ENCODE results near the gene MRPL39.
A peak's percentile ranks its signal among the peaks of the same experiment; 100 is the strongest.

The MRPL39 gene

DNA sequence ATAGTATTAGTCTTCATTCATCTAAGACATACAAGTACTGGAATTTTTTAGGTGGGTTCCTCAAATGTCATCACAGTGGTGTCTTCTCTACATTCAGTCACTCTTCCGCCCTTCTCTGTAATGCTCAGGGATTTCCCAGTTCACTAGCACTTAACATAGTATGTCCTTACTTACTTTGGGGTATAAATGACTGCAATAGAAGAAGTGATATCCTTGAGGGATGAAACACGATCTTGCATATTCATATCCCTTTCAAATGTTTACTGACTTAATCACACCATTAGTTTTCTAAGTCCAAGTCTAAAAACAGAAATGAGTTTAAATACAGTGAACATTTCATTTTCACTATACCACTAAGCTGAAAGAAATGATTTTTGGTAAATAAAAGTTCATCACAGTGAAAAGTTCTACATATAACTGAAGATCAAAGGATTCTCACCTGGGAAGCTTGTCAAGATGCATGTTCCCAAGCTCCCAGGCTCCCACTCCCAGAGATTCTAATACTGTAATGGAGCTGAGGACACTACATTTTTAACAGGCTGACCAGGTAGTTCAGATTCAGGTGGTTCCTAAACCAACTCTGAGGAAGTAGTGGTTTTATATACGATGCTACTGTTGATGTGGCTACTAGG lies 29.7 kb downstream of the MRPL39 start:
- no peak for DNase-seq
- Histone ChIP-seq H3K36me3 (no peaks in the 10 kb centered on the region; the same call in 1 of the 2 replicates), H3K4me1 (no peaks in the 10 kb centered on the region), H3K27me3 (no peaks in the 10 kb centered on the region), H3K4me3 (ENCODE audit: low read depth, low read length) (no peak overlapping the region), H3K9me3 (no peaks in the 10 kb centered on the region)
- TF ChIP-seq, protein P1, sequence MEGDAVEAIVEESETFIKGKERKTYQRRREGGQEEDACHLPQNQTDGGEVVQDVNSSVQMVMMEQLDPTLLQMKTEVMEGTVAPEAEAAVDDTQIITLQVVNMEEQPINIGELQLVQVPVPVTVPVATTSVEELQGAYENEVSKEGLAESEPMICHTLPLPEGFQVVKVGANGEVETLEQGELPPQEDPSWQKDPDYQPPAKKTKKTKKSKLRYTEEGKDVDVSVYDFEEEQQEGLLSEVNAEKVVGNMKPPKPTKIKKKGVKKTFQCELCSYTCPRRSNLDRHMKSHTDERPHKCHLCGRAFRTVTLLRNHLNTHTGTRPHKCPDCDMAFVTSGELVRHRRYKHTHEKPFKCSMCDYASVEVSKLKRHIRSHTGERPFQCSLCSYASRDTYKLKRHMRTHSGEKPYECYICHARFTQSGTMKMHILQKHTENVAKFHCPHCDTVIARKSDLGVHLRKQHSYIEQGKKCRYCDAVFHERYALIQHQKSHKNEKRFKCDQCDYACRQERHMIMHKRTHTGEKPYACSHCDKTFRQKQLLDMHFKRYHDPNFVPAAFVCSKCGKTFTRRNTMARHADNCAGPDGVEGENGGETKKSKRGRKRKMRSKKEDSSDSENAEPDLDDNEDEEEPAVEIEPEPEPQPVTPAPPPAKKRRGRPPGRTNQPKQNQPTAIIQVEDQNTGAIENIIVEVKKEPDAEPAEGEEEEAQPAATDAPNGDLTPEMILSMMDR (IDR thresholded peaks at IDR 0.05; ENCODE audit: low read depth, low read length), result no peak

DNA sequence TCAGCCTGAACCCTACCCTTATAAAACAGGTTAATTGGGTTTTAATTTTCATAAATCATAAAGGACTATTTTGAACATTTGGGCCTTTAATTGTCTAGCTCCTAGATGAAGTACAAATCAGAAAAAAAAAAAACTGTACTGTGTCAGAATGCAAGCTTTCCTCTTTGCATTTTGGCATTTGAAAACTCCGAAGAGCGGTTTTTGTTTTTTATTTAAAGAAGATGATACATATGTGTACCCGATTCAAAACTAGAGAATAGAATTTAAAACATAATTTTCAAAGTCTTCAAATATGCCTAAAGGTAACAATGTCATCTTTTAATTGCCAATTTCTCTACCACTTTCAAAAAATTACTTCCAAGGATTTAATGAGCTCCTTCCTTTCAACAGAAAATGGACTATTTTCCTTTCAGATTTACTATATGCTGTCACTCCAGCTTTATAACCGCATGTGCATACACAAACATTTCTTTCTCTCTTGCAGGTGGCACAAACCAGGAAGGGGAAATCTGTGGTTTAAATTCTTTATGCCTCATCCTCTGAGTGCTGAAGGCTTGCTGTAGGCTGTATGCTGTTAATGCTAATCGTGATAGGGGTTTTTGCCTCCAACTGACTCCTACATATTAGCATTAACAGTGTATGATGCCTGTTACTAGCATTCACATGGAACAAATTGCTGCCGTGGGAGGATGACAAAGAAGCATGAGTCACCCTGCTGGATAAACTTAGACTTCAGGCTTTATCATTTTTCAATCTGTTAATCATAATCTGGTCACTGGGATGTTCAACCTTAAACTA lies 33.7 kb downstream of the MRPL39 start:
- TF ChIP-seq, protein P1 (IDR thresholded peaks at IDR 0.05; ENCODE audit: low read depth, low read length), result no peak; the same call in 1 of the 2 replicates
- Histone ChIP-seq H3K36me3 (no peaks in the 10 kb centered on the region; the same call in 1 of the 2 replicates), H3K4me3 (ENCODE audit: low read depth, low read length) (no peak overlapping the region), H3K27me3 (no peaks in the 10 kb centered on the region), H3K4me1 (no peaks in the 10 kb centered on the region), H3K9me3 (no peaks in the 10 kb centered on the region)
- peak; percentile 51 for DNase-seq

DNA sequence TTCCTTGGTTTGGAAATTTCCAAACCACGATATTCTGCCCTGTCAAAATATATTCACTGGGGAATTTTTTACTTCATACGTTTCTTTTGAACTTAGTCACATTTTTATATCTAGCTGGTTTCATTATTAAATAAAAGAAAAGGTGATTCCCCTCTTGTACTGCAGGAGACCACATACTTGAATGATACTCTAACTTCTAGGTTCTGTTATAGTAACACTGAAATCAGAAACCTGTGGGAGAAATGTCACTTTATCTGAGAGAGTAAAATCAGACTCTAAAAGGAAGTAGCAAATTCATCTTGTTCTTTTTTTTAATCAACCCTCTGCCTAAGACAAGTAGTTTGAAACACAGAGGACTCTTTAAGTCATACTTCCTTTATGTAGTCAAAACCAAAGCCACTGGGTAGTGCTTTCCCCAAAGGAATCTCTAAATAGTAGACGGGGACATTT lies 34.4 kb downstream of the MRPL39 start:
- no peaks in the 10 kb centered on the region for H3K27me3 ChIP-seq
- no peaks in the 10 kb centered on the region for H3K4me1 ChIP-seq
- H3K36me3 ChIP-seq, result no peaks in the 10 kb centered on the region; the same call in 1 of the 2 replicates
- H3K9me3 ChIP-seq, result no peaks in the 10 kb centered on the region
- TF ChIP-seq, protein P1 (IDR thresholded peaks at IDR 0.05; ENCODE audit: low read depth, low read length), result no peak
- DNase-seq, result no peak
- no peak overlapping the region for H3K4me3 ChIP-seq (ENCODE audit: low read depth, low read length)

DNA sequence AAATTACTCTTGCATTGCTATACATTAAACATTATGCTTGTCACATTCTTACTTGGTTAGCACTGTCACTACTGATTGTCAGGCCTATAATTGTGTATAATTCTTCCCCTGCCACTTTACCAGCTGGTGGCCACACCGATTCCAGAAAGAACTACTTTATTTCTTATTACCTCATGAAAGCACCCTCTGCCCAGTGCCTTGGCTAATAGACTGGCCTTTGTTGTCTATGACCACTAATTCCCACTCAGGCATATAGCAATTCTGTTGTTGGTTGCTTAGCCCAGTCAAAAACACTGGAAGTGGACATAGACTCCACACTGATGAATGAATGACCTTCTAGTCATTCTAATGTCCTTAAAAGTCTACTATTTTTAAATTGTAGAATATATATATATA lies 35.6 kb downstream of the MRPL39 start:
- H3K9me3 ChIP-seq, result no peaks in the 10 kb centered on the region
- no peak overlapping the region for H3K4me3 ChIP-seq (ENCODE audit: low read depth, low read length)
- TF ChIP-seq, protein P1 (IDR thresholded peaks at IDR 0.05; ENCODE audit: low read depth, low read length), result no peak
- H3K4me1 ChIP-seq, result no peaks in the 10 kb centered on the region
- H3K27me3 ChIP-seq, result no peaks in the 10 kb centered on the region
- no peak for DNase-seq
- H3K36me3 ChIP-seq, result no peaks in the 10 kb centered on the region

DNA sequence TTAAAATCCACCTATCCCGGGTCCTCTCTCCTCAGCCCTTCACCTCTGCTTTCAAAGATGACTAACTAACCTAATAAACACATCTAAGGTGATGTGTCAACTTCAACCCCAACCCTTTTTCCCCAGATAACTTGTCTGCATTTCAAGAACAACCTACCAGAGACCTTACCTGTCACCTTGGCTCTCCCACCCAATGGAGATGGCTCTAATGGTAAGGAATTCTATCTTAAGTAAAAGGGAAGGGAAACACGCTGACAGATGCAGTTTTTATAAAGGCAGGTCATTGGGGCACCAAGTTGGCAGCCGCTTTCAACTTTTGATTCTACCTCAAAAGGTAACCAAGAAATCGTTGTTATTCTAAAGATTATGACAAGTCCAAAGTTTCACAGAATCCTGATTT lies 37.6 kb downstream of the MRPL39 start:
- Histone ChIP-seq H3K9me3 (no peaks in the 10 kb centered on the region), H3K27me3 (no peaks in the 10 kb centered on the region), H3K4me3 (ENCODE audit: low read depth, low read length) (no peak overlapping the region), H3K36me3 (no peaks in the 10 kb centered on the region), H3K4me1 (no peaks in the 10 kb centered on the region)
- TF ChIP-seq, protein P1 (IDR thresholded peaks at IDR 0.05; ENCODE audit: low read depth, low read length), result no peak
- DNase-seq, result no peak

DNA sequence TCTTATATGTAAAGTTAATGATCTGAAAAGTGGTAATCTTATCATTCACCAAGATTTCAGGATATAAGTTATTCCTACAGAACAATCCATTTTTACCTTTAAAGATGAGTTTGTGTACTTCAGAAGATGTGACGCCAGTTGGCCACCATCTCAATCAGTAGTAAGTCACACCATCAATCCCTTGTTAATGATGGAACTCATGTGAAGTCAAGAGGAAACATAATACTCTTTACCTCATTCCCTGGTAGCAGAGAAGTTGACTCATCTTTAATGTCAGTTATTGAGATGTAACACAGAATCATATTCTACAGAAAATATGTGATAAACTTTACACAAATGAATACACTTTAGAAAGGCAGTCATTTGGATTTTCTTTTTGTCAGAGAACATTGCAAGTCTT lies 38.2 kb downstream of the MRPL39 start:
- H3K36me3 ChIP-seq, result no peaks in the 10 kb centered on the region
- no peak for DNase-seq
- H3K27me3 ChIP-seq, result no peaks in the 10 kb centered on the region
- TF ChIP-seq, protein P1 (IDR thresholded peaks at IDR 0.05; ENCODE audit: low read depth, low read length), result no peak
- no peaks in the 10 kb centered on the region for H3K9me3 ChIP-seq
- no peaks in the 10 kb centered on the region for H3K4me1 ChIP-seq
- no peak overlapping the region for H3K4me3 ChIP-seq (ENCODE audit: low read depth, low read length)
